NCI-H748 treated with DMSO at 0.1 percent for 48 hours (cell line): ENCODE results near the gene FIGNL2.

Experiments
- DNase-seq: peaks from one replicate; lab custom pipeline; 2025; lab: John Stamatoyannopoulos, UW

FIGNL2 gene

DNA sequence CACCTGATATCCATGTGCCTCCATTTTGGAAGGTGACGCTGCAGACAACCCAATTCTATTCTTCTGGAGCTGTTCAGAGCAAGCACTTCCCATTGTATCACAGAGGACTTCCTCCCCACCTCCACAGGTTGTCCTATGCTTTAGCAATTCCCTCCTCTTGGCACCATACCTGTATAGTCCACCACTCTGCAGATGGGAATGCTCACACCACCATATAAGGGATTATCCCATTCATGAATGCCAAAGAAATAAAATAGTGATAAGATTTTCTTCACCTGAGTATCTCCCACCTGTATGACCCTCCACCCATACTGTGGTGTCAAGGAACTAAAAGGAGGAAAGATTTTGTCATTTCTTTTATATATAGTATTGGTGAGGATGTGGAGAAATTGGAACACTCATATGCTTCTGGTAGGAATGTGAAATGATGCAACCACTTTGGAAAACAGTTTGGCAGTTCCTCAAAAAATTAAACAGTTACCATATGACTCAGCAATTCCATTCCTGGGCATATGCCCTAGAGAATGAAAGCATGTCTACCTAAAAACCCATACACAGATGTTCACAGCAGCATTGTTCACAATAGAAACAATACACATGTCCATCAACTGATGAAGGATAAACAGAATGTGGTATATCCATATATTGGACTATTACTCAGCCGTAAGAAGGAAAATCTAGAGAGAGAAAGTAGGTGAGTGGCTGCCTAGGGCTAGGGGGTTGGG is 75.2 kb downstream of the FIGNL2 start:
- no peak for DNase-seq

DNA sequence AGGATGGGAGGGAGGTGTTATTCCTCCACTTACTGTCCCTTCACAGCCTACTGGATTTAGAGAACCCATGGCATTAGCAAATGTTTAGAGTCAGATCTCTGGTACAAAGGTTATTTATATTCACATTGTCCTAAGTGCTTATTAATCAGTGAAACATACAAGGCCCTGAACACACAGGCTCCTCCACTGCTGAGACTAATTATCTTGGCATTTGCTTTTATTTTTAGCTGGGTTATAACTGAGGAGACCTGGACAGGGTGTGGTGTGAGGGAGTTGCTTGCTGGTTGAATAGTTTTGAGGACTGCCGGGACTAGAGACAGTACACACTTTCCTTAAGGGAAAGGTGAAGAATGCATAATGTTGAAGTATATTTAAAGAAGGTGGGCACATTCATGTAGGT is 77.5 kb downstream of the FIGNL2 start:
- DNase-seq, result no peak
